NCI-H2227 (cell line): Measurements from ENCODE around the gene COL16A1.
A peak's percentile ranks its signal among the peaks of the same experiment; 100 is the strongest.

Source experiments
- DNase-seq: peaks from one replicate; lab custom pipeline; 2025; ENCODE audit not compliant: unreplicated experiment; lab: John Stamatoyannopoulos, UW

The COL16A1 gene

DNA sequence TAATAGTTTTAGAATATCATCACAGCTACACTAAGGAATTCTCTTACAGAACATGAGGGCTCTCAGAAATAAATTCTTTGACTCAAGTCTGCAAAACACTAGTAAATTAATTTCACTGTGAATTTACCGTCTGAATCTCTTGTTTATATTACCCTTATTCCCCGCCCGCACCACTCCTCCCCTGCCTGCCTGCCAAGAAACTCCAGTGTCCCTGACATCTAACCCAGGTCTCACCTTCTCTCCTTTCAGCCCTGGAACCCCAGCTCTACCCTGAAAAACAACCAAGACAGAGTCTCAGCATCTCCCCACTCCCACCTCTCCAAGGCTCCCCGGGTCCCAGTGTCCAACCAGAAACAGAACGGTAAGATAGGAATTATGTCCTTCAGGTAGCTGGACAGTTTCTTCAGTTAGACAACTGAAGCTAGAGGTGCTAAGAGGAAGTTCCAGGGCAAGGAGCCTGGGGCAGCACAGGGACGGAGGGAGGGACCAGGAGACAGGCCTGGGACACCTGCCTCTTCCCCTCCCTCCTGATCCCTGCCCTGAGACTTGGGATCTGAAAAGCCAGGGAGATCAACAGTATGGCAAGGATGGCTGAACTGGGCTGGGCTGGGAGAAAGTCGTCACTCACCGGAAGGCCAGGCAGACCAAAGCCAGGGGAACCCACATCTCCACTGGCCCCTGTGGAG lies 15.4 kb downstream of the COL16A1 start:
- DNase-seq = no peak

GRCh38 chr1:31687601-31688000 lies 16.2 kb downstream of the COL16A1 start:
- no peak for DNase-seq

DNA sequence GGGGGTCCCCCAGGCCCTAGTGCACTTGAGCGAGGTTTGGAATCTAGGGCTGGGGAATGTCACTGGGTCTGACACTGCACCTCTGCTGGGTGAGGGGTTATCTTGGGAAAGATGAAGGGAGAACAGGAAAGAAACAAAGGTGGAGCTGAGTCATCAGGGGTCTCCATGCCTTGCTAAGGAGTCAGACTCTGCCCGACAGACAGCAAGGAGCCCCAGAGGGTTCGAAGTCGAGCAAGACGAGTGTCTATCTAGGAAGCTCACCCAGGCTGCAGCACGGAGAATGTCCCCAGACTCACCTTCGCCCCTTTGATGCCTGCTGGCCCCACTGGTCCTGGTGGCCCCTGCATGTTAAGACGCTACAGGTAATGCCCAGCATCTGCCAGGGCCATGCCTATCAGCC lies 18.0 kb downstream of the COL16A1 start:
- no peak for DNase-seq

GRCh38 chr1:31683997-31684396 lies 19.8 kb downstream of the COL16A1 start:
- no peak for DNase-seq

DNA sequence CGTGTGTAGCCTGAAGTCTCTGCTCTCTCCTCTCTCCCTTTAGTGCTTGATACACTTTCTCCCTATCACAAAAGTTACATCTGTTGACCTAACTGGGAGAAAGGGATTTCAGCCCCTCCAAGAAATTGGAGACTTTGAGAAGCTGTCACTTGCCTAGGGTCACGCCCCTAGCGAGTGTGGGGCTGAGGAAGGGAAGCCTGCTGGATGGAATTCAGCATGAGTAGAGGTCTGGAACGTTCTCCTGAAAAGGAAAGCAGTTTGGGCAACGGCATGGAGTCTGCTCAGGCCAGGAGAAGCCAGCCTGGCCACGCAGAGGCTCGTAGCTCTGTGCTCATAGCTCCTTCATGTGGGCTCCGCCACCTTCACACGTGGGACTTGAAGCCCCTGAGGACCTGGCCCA lies 22.4 kb downstream of the COL16A1 start:
- no peak for DNase-seq

DNA sequence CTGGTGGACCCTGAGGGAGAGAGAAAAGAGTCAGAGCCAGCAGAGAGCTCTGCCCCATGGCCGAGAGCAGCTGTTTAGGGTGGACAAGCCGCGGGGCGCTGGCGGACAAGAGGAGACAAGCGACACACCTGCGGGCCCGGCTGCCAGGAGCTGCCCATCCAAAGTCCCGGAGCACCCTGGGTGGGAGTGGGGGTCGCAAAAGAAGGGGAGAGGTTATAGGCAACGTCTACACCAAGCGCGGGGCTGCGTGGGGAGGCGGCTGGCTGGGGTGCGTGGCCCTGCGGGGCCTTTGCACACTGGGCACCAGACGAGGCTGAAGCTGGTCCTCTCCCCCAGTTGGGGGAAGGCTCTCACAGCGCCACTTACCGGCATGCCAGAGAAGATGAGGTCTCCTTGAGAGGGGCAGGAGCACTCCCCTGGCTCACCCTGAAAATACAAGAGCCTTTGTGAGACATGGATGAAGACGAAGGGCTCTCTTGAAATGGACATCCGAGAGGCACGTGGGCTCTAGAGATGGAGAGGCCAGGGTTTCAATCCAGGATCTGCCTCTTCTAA lies 24.1 kb downstream of the COL16A1 start:
- DNase-seq = no peak

DNA sequence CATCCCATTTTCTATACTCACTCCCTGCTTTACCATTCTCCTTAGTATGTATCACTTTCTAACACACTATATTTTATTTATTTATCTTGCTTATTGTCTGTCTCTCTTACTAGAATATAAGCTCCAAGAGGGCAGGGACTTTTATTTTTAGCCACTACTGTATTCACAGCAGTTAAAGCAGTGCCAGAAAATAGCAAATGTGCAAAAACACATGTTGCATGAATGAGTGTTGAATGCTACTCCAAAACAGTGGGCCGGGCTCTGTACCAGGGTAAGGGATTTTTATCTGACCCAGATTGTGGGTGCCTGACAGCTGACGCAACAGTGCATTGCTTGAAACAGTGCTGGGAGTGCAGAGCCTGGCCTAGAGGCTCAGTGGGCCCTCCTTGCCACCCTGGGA lies 24.7 kb downstream of the COL16A1 start:
- DNase-seq = no peak

- no peak for DNase-seq
Measured at GRCh38 chr1:31678681-31679080, 25.1 kb downstream of the COL16A1 start.

DNA sequence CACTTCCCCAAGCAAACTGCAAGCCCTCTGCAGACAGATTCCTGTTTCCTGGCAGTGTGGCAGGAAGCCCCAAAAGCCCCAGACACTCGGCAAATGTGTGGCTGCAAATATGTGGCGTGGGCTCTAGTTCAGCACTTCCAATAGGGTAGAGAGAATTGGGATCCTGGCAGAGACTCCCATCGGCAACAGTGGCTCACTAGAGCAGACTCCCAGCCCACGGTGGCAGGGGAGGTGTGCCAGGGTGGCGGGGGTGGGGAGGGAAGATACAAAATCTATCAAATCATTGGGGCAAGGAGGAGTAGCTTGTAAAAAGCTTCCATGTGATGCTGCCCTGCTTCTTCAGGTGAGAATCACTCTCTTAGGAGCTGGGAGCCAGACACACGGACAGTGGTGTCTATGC lies 25.9 kb downstream of the COL16A1 start:
- DNase-seq = no peak

GRCh38 chr1:31677401-31677800 lies 26.4 kb downstream of the COL16A1 start:
- no peak for DNase-seq

GRCh38 chr1:31675756-31676155 lies 28.1 kb downstream of the COL16A1 start:
- DNase-seq = peak; percentile 14

DNA sequence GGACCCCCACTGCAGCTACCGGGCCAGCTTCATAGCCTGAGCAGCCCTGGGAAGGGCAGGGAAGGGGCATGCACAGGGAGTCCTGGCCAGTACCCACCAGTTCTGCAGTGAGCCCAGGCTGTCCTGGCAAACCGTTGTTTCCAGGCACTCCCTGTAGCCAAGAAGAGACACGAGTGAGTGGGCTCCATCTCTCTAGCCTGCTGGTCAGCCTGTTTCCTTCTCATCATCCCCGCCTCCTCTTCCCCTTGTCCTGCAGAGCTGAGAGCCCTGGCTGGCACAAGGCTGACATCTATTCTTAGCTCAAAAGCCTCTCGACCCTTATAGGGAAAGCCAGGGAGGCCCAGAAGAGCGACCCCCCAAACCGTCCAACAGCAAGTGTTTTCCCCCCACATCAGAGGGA lies 28.7 kb downstream of the COL16A1 start:
- DNase-seq = no peak

- DNase-seq = no peak
Measured at GRCh38 chr1:31674626-31675025, 29.2 kb downstream of the COL16A1 start.

DNA sequence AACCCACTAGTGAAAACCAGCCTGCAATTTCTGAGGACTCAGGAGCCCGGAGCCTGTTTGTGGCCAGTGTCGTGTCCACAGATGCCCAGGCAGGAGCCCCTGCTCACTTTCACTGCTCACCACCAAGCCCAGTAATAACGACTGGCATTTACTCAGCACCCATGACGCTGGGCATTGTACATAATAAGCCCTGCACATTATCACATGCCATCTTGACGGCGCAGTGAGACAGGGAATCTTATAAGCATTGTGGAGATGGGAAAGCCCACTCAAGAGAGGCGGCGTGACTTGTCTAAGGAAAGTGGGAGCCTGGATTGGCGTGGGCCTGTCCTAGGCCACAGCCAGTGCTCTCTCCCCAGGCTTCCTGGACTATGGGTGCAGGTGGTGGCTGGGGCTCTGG lies 30.4 kb downstream of the COL16A1 start:
- DNase-seq = no peak

DNA sequence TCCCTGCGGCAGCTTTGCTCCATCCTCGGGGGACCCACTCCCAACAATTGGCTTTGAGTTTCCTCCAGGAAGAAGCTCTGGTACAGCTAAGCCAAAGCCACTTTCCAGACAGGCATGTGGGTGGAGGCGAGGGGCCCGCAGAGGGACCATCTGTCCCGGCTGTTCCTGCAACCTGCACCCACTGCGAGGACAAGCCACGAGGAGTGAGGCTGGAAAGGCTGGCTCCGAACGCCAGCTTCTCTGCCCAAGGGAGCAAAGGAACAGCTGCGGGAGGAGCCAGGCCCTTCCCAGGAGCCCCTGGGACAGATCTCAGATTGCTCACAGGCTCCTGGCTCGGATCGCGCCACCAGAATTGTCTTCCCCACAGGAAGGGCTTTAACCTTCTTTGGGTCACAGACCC lies 30.8 kb downstream of the COL16A1 start:
- no peak for DNase-seq

DNA sequence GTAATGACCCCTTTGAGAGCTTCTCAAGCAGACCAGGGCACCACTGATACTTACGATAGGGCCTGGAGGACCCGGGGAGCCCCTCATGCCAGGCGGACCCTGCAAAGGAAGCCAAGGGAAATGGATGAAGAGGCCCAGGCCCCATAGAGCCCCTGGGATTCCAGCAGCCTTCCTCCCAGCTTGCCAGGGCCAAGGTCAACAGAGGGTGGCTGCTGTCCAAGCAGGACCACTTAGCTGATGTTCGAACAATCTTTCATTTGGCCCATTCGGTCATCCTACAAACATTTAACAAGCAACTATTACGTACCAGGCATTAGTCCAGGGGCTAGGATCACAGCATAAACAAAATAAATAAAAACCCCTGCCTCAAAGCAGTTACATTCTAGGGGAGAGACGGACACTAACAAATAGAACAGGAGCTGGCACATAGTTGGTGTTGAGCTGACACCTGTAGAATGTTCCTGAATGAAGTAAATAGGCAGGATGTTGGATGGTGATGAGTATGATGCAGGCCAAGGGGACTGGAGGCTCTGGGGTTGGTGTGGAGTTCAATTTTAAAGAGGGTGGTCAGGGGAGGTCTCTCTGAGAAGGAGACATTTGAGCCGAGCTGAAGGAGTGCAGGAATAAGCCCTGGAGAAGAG lies 32.1 kb downstream of the COL16A1 start:
- no peak for DNase-seq

- no peak for DNase-seq
Measured at GRCh38 chr1:31671147-31671546, 32.7 kb downstream of the COL16A1 start.

GRCh38 chr1:31670593-31670964 lies 33.2 kb downstream of the COL16A1 start:
- DNase-seq = no peak

- no peak for DNase-seq
Measured at GRCh38 chr1:31669786-31670592, 33.8 kb downstream of the COL16A1 start.

GRCh38 chr1:31669433-31669785 lies 34.4 kb downstream of the COL16A1 start:
- DNase-seq = no peak

- DNase-seq = no peak
Measured at GRCh38 chr1:31668303-31668883, 35.4 kb downstream of the COL16A1 start.
